Right lung (tissue), 10 donors: ENCODE measurements around the gene ANKRD49. TPM values are rescaled to one million over a fixed set of nuclear protein-coding genes. Genes with fewer than 3 reads are reported as not detected.

Source experiments
- DNase-seq, 2 donors: peaks; one replicate each; pipeline ENCODE4 v3.0.0-alpha.2; 2013
- long read RNA-seq, 8 donors: transcript quantifications; one replicate each; lab custom pipeline, GENCODE V29; 2026
- polyA plus RNA-seq, 5 donors: library from polyadenylated mRNA; unstranded; fragments of 120-200 nt; gene quantifications; one replicate each; pipeline versions ENCODE4 v1.2.1 to v1.2.3, GENCODE V29; 2013; ENCODE audit warnings: inconsistent platforms in 1 of 5, low replicate concordance in 1 of 5; ENCODE audit not compliant: insufficient read length in 5 of 5, insufficient read depth in 1 of 5

Gene ANKRD49
- polyA plus RNA-seq = 10 to 100 TPM; 19.8 to 34.7 (median 28.7) TPM
- long read RNA-seq, donor 1, transcript ANKRD49-208 (2 exons, 3,002 nt) = major isoform, 13 of 26 reads
- long read RNA-seq, donor 1, partial matches to known transcripts = 5 of 26 reads
- long read RNA-seq, donor 1, other reads (novel, unspliced or antisense) = 0 of 26 reads
- long read RNA-seq, donor 2, transcript ANKRD49-210 (3 exons, 2,268 nt) = major isoform, 5 of 8 reads
- long read RNA-seq, donor 2, partial matches to known transcripts = 0 of 8 reads
- long read RNA-seq, donor 2, other reads (novel, unspliced or antisense) = 0 of 8 reads
- long read RNA-seq, donor 3, transcript ANKRD49-208 (2 exons, 3,002 nt) = major isoform, 16 of 21 reads
- long read RNA-seq, donor 3, partial matches to known transcripts = 0 of 21 reads
- long read RNA-seq, donor 3, other reads (novel, unspliced or antisense) = 0 of 21 reads
- long read RNA-seq, donor 4, partial matches to known transcripts = 0 of 6 reads
- long read RNA-seq, donor 4, other reads (novel, unspliced or antisense) = 0 of 6 reads
- long read RNA-seq, donor 5, transcript ANKRD49-208 (2 exons, 3,002 nt) = major isoform, 11 of 19 reads
- long read RNA-seq, donor 5, transcript ANKRD49-210 (3 exons, 2,268 nt) = minor isoform, 5 of 19 reads
- long read RNA-seq, donor 5, partial matches to known transcripts = 0 of 19 reads
- long read RNA-seq, donor 5, other reads (novel, unspliced or antisense) = 0 of 19 reads
- long read RNA-seq, donor 6, transcript ANKRD49-208 (2 exons, 3,002 nt) = major isoform, 9 of 17 reads
- long read RNA-seq, donor 6, transcript ANKRD49-210 (3 exons, 2,268 nt) = minor isoform, 6 of 17 reads
- long read RNA-seq, donor 6, partial matches to known transcripts = 0 of 17 reads
- long read RNA-seq, donor 6, other reads (novel, unspliced or antisense) = 0 of 17 reads
- long read RNA-seq, donor 7, transcript ANKRD49-208 (2 exons, 3,002 nt) = major isoform, 5 of 8 reads
- long read RNA-seq, donor 7, partial matches to known transcripts = 0 of 8 reads
- long read RNA-seq, donor 7, other reads (novel, unspliced or antisense) = 0 of 8 reads
- long read RNA-seq, donor 8, transcript ANKRD49-208 (2 exons, 3,002 nt) = major isoform, 6 of 8 reads
- long read RNA-seq, donor 8, partial matches to known transcripts = 0 of 8 reads
- long read RNA-seq, donor 8, other reads (novel, unspliced or antisense) = 0 of 8 reads

- DNase-seq = peak; percentile 96 to 97
Observed at GRCh38 chr11:94493281-94494125, at the start of gene ANKRD49, which contains the start of gene MRE11. TSS of gene ANKRD49 (plus strand) at chr11:94493984. CDS start at chr11:94496694, 2,710 bp downstream. TSS of gene MRE11 (minus strand) at chr11:94493844. CDS start at chr11:94492801, 1,043 bp downstream.

DNA sequence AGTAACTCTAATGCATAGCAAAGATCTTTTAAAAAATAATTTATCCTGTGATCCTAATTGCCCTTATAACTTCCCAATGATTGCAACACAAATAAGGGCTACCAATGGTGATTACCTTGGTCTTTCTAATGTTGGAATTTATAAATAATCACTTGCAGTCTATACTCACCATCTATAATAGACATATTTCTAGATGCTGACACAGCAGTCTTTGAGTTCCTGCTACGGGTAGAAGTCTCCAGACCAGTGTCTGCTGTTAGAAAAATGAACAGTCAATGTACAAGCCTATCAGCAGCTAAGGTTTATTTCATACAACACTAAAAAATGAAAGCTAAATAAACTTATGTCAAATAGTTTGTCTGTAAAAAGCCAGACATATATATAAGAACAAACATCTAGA, 48.1 kb upstream of the ANKRD49 start:
- no peak for DNase-seq

DNA sequence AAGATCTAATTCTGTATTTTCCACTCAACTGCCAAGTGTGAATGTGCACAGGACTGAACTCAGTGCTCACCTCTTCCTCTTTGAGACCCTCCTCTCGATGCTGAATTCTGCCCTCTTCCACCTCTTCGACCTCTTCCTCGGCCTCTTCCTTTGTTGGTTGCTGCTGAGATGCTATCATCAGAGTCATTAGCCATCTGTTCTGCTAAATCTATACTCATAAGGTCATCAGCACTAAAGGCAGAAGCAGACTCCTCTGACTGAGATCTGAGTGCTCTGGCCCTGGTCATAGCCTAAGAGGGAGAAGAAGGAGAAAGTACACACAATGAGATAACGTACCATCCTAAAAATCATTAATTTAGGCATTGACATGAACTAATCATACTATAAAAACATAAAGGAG, 46.6 kb upstream of the ANKRD49 start:
- DNase-seq = no peak

DNA sequence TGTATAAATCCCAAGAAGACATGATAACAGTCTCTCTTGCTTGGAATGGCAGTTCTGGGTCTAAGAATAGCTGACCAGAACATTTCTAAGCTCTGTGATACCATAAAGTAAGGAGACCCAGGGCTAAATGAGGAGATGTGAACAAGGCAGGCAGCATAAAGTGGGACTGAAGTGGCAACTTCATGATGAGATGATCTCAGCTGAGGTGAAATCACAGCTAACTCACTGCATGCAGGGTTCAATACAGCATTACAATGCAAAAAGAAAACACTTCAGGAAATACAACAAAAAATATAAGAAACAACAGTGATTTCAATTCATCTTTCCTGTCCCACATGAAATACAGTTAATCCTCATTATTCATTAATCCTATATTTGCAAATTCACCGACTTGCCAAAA, 44.8 kb upstream of the ANKRD49 start:
- no peak for DNase-seq

GRCh38 chr11:94449437-94449836, 44.3 kb upstream of the ANKRD49 start:
- no peak for DNase-seq

DNA sequence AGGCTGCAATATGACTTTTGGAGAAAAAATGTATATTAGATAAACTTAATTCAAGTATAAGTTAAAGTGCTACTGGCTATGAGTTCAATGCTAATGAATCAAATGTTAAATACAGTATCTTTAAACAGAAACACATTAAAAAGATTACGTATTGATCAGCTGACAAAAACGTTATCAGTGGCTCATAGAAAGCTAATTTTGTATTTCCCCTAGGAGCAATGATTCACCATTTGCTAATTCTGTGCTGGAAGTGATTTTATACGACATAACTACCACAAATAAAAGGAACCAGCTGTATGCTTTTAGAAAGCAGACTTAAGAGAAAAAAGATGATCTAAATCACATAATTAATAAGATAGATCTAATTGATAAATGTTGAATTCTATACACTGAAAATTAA, 43.7 kb upstream of the ANKRD49 start:
- DNase-seq = no peak

DNA sequence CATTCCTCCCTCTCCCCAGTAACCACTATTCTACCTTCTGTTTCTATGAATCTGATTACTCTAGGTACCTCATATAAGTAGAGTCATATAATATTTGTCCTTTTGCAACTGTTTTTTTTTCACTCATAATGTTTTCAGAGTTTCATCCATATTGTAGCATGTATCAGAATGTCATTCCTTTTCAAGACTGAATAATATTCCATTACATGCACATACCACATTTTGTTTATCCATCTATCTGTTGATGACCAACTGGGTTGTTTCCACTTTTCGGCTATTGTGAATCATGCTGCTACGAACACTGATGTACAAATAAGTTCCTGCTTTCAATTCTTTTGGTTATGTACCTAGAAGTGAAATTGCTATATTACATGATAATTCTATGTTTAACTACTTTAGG, 40.8 kb upstream of the ANKRD49 start:
- DNase-seq = no peak

GRCh38 chr11:94454301-94454700, 39.5 kb upstream of the ANKRD49 start:
- DNase-seq = no peak

DNA sequence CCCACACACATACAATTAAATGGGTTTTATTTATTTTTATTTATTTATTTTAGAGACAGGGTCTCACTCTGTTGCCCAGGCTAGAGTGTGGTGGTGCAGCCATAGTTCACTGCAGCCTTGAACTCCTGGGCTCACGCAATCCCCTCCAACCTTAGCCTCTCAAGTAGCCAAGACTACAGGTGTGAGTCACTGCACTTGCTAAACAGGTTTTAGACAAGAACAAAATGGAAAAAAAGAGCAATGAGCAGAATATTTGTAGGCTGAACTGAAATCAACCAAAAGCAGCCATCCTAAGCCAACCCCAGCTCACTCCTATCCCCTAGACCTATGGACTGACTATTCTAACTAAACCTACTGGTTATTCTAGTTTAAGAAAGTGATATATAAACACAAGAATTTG, 37.9 kb upstream of the ANKRD49 start:
- DNase-seq = peak in 1 of 2 donors; percentile 1

GRCh38 chr11:94457118-94458029, 36.4 kb upstream of the ANKRD49 start:
- DNase-seq = no peak

DNA sequence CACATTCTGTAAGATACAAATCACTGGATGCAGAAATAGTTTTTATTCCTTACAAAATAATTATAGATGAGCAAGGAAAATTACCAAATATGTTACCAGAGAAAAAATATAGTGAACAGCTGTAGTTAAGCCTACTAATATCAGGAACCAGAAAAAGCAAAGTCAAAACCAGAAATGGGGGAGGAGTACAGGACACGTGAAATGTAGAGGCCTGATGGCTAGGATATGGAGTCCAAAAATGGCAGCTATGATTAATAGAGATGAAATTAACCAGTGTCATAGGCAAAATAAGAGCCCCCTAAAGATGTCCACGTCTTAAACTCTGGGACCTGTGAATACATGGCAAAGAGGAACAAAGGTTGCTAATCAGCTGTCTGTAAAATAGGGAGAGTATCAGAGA, 34.2 kb upstream of the ANKRD49 start:
- DNase-seq = no peak

GRCh38 chr11:94469416-94469815, 24.4 kb upstream of the ANKRD49 start:
- no peak for DNase-seq

DNA sequence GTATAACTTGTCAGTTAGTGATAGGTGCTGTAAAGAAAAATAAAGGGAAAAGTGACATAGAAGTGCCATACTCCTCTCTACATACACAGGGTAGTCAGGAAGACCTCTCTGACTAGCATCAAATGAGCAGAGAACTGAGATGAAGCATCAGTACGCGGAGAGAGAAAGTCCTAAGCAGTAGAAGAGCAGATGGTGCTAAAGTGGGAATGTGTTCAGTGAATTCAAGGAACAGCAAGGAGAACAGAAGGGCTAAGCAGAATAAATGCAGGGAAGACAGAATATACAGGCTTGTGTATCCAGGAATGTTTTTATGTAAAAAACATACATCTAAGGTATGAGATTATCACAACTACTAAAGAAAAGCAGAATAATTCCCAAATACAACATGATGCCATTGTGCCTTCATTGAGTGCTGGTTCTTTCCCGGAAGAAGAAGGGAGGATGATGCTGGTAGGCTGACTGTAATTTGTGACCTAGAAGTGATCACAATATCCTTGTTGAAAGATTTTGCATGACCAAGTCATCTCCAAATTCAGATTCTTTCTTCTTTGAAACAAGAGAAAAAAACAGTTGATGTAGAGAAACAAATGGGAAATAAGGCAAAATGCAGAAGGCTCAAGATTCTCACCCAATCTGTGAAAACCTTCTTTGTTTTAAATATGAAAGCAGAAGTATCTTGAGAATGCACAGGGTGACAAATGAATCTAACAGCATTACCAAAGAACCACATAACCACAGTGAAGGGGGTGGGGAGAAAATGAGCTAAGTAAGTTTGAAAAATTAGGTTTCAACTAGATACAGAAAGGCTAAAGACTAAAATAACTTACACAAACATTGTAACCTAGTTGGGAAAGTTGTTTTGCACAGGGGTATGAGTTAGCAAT, 20.6 kb upstream of the ANKRD49 start:
- no peak for DNase-seq

GRCh38 chr11:94477624-94478023, 16.2 kb upstream of the ANKRD49 start:
- no peak for DNase-seq

GRCh38 chr11:94481342-94481741, 12.4 kb upstream of the ANKRD49 start:
- DNase-seq = no peak

GRCh38 chr11:94486068-94486467, 7.7 kb upstream of the ANKRD49 start:
- DNase-seq = no peak

- no peak for DNase-seq
Observed at GRCh38 chr11:94494126-94494680, 419 bp downstream of the ANKRD49 start.

DNA sequence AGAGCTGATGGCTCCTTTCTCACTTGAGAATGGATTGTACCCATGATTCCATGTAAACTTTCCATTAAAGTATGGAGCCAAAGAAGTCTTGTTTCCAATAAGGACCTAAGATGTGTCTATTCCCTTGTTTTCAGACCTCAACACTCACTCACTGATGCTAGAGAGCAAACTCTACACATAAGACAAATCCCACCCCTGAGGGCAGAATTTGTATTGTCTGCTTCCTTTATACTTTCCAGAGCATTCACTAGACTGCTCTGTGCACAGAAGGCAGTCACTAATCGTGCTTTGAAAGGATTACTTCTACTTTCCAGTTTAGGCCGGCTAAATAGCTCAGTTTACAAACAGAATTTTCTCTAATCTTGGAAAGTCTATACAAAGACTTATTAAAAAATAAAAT, 6.4 kb downstream of the ANKRD49 start:
- no peak for DNase-seq
